Mesenchymal stem cell (in vitro differentiated cells and primary cell): Measurements from ENCODE around the gene MEX3A.

Experiments
- DNase-seq: peaks from one replicate; pipeline ENCODE4 v3.0.0-alpha.2; 2013
- H2AFZ ChIP-seq: one replicate; pipeline ENCODE4 v1.6.1; 2013; ENCODE audit warnings: low read depth, mild to moderate bottlenecking, control low read depth, inconsistent platforms, low read length, moderate library complexity
- H2AK5ac ChIP-seq: 2 replicates; pipeline ENCODE4 v1.6.1; 2013; ENCODE audit warnings: low read length, moderate library complexity, mild to moderate bottlenecking, inconsistent platforms; ENCODE audit not compliant: severe bottlenecking
- H2BK120ac ChIP-seq: one replicate; pipeline ENCODE4 v1.6.1; 2013; ENCODE audit warnings: low read depth, mild to moderate bottlenecking, inconsistent platforms, low read length, moderate library complexity
- H2BK12ac ChIP-seq, 2 experiments: one replicate each; pipeline ENCODE4 v1.6.1; 2013; ENCODE audit warnings: inconsistent platforms in 2 of 2, low read length in 2 of 2, mild to moderate bottlenecking in 2 of 2, moderate library complexity in 2 of 2, control low read depth in 1 of 2
- H2BK15ac ChIP-seq: one replicate; pipeline ENCODE4 v1.6.1; 2013; ENCODE audit warnings: mild to moderate bottlenecking, low read depth, inconsistent platforms; ENCODE audit not compliant: poor library complexity, severe bottlenecking
- H2BK5ac ChIP-seq: 2 replicates; pipeline ENCODE4 v1.6.1; 2013; ENCODE audit warnings: low read depth, mild to moderate bottlenecking, low read length, control low read depth, inconsistent platforms; ENCODE audit not compliant: poor library complexity, severe bottlenecking
- H3K14ac ChIP-seq, 2 experiments: one replicate each; pipeline ENCODE4 v1.6.1; 2013; ENCODE audit warnings: inconsistent platforms in 2 of 2, low read length in 2 of 2, control low read depth in 1 of 2, mild to moderate bottlenecking in 1 of 2, moderate library complexity in 1 of 2
- H3K18ac ChIP-seq, 2 experiments: one replicate each; pipeline ENCODE4 v1.6.1; 2013; ENCODE audit warnings: inconsistent platforms in 2 of 2, low read length in 2 of 2, control low read depth in 1 of 2, low read depth in 1 of 2, mild to moderate bottlenecking in 1 of 2
- H3K23ac ChIP-seq, 2 experiments: one replicate each; pipeline ENCODE4 v1.6.1; 2013; ENCODE audit warnings: inconsistent platforms in 2 of 2, low read length in 2 of 2, mild to moderate bottlenecking in 2 of 2, moderate library complexity in 2 of 2, control low read depth in 1 of 2
- H3K27ac ChIP-seq: 2 replicates; pipeline ENCODE4 v1.5.1; 2013; ENCODE audit warnings: mild to moderate bottlenecking, moderate library complexity, low read length, control low read depth, inconsistent platforms; ENCODE audit not compliant: poor library complexity, severe bottlenecking
- H3K27me3 ChIP-seq, 2 experiments: 2 replicates each; pipeline versions ENCODE4 v1.6.1 to v1.7.0; 2013; ENCODE audit warnings: low read length in 2 of 2, mild to moderate bottlenecking in 2 of 2, moderate library complexity in 2 of 2, control low read depth in 1 of 2, inconsistent platforms in 1 of 2; ENCODE audit not compliant: control insufficient read depth in 1 of 2, insufficient read depth in 1 of 2
- H3K36me3 ChIP-seq, 2 experiments: 2 replicates each; pipeline versions ENCODE4 v1.6.1 to v1.7.0; 2013; ENCODE audit warnings: low read length in 2 of 2, control low read depth in 1 of 2, inconsistent platforms in 1 of 2, low read depth in 1 of 2, mild to moderate bottlenecking in 1 of 2; ENCODE audit not compliant: insufficient read depth in 2 of 2, control insufficient read depth in 1 of 2
- H3K4ac ChIP-seq, 2 experiments: one replicate each; pipeline ENCODE4 v1.6.1; 2013; ENCODE audit warnings: inconsistent platforms in 2 of 2, low read length in 2 of 2, mild to moderate bottlenecking in 2 of 2, moderate library complexity in 2 of 2, control low read depth in 1 of 2, low read depth in 1 of 2
- H3K4me1 ChIP-seq: 2 replicates; pipeline ENCODE4 v1.6.1; 2013; ENCODE audit warnings: low read depth, low read length, control low read depth; ENCODE audit not compliant: control insufficient read depth, insufficient read depth
- H3K4me2 ChIP-seq: 2 replicates; pipeline ENCODE4 v1.6.1; 2013; ENCODE audit warnings: low read length, mild to moderate bottlenecking, inconsistent platforms; ENCODE audit not compliant: poor library complexity, severe bottlenecking
- H3K4me3 ChIP-seq, 2 experiments: 2 replicates each; pipeline versions ENCODE4 v1.5.1 to v1.7.0; 2013; ENCODE audit warnings: low read length in 2 of 2, mild to moderate bottlenecking in 2 of 2, control low read depth in 1 of 2, low read depth in 1 of 2; ENCODE audit not compliant: insufficient read depth in 1 of 2
- H3K79me1 ChIP-seq: replicated peaks from 2 replicates; pipeline ENCODE4 v1.6.1; 2013; ENCODE audit warnings: mild to moderate bottlenecking, control low read depth, low read length, inconsistent platforms; ENCODE audit not compliant: poor library complexity, severe bottlenecking
- H3K9ac ChIP-seq: 2 replicates; pipeline ENCODE4 v1.7.0; 2013; ENCODE audit warnings: mild to moderate bottlenecking, low read length, moderate library complexity
- H3K9me3 ChIP-seq: 2 replicates; pipeline ENCODE4 v1.7.0; 2013; ENCODE audit warnings: mild to moderate bottlenecking, low read length; ENCODE audit not compliant: control insufficient read depth
- H4K8ac ChIP-seq: one replicate; pipeline ENCODE4 v1.6.1; 2013; ENCODE audit warnings: inconsistent platforms, mild to moderate bottlenecking, low read length, moderate library complexity
- H4K91ac ChIP-seq: one replicate; pipeline ENCODE4 v1.6.1; 2013; ENCODE audit warnings: mild to moderate bottlenecking, low read length, inconsistent platforms
- WGBS: methylation state at CpG from one replicate; pipeline ENCODE4 v1.1.7; 2013; ENCODE audit warnings: mixed read lengths; 5-methylcytosine and 5-hydroxymethylcytosine counted together

The MEX3A gene

GRCh38 chr1:156128654-156129597 is 46.7 kb upstream of the MEX3A start:
- Histone ChIP-seq H3K23ac (peak overlapping the region in 1 of 2 experiments; percentile 46), H3K14ac (peak overlapping the region in 1 of 2 experiments; percentile 2), H3K27ac (peak overlapping the region; percentile 91), H2BK120ac (peak overlapping the region; percentile 93), H4K8ac (peak overlapping the region; percentile 91), H3K27me3 (no peaks in the 10 kb centered on the region), H3K36me3 (peaks cover 30 to 56% of the 10 kb centered on the region in 2 experiments), H3K4me2 (peak overlapping the region; percentile 35), H2BK15ac (peak overlapping the region; percentile 85), H2AFZ (no peak overlapping the region), H3K9me3 (no peaks in the 10 kb centered on the region), H3K18ac (peak overlapping the region; percentile 91 to 100), H2BK5ac (peak overlapping the region; percentile 88), H2BK12ac (peak overlapping the region; percentile 91 to 99), H3K4ac (peak overlapping the region; percentile 79 to 98), H4K91ac (peak overlapping the region; percentile 97), H2AK5ac (peak overlapping the region; percentile 98), H3K79me1 (no peaks in the 10 kb centered on the region), H3K9ac (peak overlapping the region; percentile 99), H3K4me1 (peaks cover 55% of the 10 kb centered on the region), H3K4me3 (peak overlapping the region in 1 of 2 experiments; percentile 74)
- WGBS = 15% methylated on average over 6 of the region's 8 CpGs
- peak; percentile 92 for DNase-seq

DNA sequence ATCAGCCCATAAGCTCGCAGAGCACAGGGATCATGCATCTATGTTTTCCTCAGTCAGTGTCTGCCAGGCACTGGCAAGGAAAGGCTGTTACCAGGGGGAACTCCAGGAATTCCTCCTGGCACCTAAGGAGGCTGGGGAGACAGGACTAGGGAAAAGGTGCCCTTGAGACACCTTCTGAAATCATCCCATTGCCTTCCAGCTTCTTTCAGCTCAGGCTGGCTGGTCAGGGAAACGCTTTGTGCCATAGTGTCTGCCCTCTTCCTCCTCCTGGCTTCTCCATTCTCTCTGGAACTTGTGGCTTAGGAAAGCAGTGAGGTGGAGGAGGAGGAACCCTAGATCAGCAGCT is 46.0 kb upstream of the MEX3A start:
- Histone ChIP-seq H3K27me3 (no peaks in the 10 kb centered on the region), H3K23ac (peak overlapping the region in 1 of 2 experiments; percentile 2)
- WGBS = 57% methylated on average over 2 of the region's 2 CpGs

DNA sequence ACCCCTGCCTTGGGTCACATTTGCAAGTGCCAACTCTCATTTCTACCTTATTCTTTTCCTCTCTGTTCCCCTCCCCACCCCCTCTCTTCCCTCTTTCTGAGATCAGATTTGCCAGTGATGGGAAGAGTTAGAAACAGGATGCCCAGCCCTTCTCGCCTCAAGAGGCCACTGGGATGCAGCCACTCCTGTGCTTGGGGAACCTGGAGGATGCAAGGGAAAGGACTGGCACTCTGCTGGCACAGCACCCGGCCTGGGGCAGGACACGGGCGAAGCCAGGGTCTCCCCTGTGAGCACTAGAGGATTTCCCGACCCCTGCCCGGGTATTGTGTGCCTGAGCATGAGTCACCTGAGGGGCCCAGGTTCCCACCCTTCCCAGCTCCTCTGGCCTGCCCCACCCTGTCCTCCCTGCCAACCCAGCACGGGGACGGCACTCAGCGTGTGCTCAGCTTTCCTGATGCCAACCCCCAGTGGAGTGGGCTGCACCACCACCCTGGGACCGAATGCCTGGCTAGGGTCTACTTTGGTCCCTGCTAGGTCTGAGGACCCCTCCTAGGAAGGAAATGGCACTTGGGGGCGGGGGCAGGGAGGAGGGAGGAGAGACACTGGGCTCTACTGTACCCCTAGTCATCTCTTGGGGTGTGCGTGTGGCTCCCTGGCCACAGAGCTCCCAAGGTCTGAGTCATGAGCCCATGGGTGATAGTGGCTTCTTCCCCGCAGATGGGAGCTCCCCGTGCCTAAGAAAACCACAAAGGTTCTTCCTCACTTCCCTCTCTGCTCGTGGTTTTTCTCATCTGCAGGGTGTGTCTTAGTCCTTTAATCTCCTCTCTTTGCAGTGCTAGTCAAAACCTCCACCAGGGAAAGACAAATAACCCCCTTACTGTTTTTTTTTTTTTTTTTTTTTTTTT is 44.6 kb upstream of the MEX3A start:
- Histone ChIP-seq H2BK12ac (peak overlapping the region; percentile 51 to 88), H3K27ac (peak overlapping the region; percentile 91), H3K4me1 (peaks cover 70% of the 10 kb centered on the region), H2BK5ac (peak overlapping the region; percentile 67), H3K4ac (peak overlapping the region; percentile 93 to 99), H3K14ac (peak overlapping the region in 1 of 2 experiments; percentile 10), H3K18ac (peak overlapping the region; percentile 99), H4K91ac (peak overlapping the region; percentile 100), H3K23ac (peak overlapping the region in 1 of 2 experiments; percentile 20), H2BK120ac (peak overlapping the region; percentile 88), H3K79me1 (no peaks in the 10 kb centered on the region), H3K27me3 (no peaks in the 10 kb centered on the region), H3K4me3 (peak overlapping the region in 1 of 2 experiments; percentile 74), H2AK5ac (peak overlapping the region; percentile 42), H3K36me3 (peaks cover 16 to 42% of the 10 kb centered on the region in 2 experiments), H2AFZ (no peak overlapping the region), H3K9ac (peak overlapping the region; percentile 99), H2BK15ac (peak overlapping the region; percentile 83), H3K9me3 (no peaks in the 10 kb centered on the region), H3K4me2 (peak overlapping the region; percentile 39), H4K8ac (peak overlapping the region; percentile 89)
- 16% methylated on average over 13 of the region's 15 CpGs for WGBS
- peak; percentile 98 for DNase-seq

More for the DNA sequence above, 46.0 kb upstream of the MEX3A start:
- no peaks in the 10 kb centered on the region for H3K79me1 ChIP-seq
- H3K14ac ChIP-seq = peak overlapping the region in 1 of 2 experiments; percentile 2
- peak overlapping the region; percentile 91 for H3K27ac ChIP-seq
- no peak overlapping the region for H2AFZ ChIP-seq
- peak overlapping the region; percentile 19 for H2BK5ac ChIP-seq
- peak overlapping the region; percentile 91 for H4K91ac ChIP-seq
- H4K8ac ChIP-seq = peak overlapping the region; percentile 91
- peak overlapping the region; percentile 79 to 91 for H3K18ac ChIP-seq
- H3K36me3 ChIP-seq = peaks cover 24 to 49% of the 10 kb centered on the region in 2 experiments
- H3K4me2 ChIP-seq = no peak overlapping the region
- peak overlapping the region in 1 of 2 experiments; percentile 74 for H3K4me3 ChIP-seq
- peak overlapping the region; percentile 79 for H3K4ac ChIP-seq
- no peak for DNase-seq
- H2BK12ac ChIP-seq = peak overlapping the region; percentile 90 to 91
- peak overlapping the region; percentile 93 for H2BK120ac ChIP-seq
- peaks cover 60% of the 10 kb centered on the region for H3K4me1 ChIP-seq
- no peak overlapping the region for H2BK15ac ChIP-seq
- peak overlapping the region; percentile 98 for H2AK5ac ChIP-seq
- H3K9ac ChIP-seq = peak overlapping the region; percentile 99
- H3K9me3 ChIP-seq = no peaks in the 10 kb centered on the region
